ENCODE data around the gene BMP3.

DNA sequence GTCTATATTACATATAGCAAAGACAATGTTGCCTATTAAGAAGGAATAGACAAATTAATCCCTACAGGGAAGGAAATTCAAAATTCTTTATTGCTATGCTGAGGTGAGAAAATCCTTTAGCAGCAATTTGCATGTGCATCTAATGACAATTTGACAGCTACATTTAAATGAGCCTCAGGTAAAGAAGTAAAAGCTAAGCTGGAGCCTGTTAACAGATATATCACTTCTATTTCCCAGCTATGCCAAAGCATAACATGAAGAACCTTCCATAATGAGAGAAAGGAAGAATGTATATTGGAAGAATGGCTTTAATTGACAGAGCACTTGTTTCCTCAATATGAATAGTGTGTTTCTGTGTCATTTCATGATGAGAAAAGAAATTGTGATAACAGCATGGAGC lies 71.6 kb downstream of the BMP3 start:
- no peak for TF ChIP-seq FOXK2 (IDR thresholded peaks at IDR 0.05)
- TF ChIP-seq YY1 (IDR thresholded peaks at IDR 0.05; ENCODE audit: insufficient read depth, insufficient replicate concordance, low read depth, low read length) = no peak
- no peak for TF ChIP-seq TP53 (CRISPR knock-in tag; conservative IDR thresholded peaks at IDR 0.05)
- TF ChIP-seq, protein P1, sequence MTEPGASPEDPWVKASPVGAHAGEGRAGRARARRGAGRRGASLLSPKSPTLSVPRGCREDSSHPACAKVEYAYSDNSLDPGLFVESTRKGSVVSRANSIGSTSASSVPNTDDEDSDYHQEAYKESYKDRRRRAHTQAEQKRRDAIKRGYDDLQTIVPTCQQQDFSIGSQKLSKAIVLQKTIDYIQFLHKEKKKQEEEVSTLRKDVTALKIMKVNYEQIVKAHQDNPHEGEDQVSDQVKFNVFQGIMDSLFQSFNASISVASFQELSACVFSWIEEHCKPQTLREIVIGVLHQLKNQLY (CRISPR knock-in tag; IDR thresholded peaks at IDR 0.05) = no peak
- no peak for TF ChIP-seq POLR2A (IDR thresholded peaks at IDR 0.05; ENCODE audit: insufficient read depth in 1 of 2, low read depth in 2 of 2, low read length in 2 of 2)
- no peak for TF ChIP-seq KAT7 (CRISPR knock-in tag; IDR thresholded peaks at IDR 0.05; ENCODE audit: borderline replicate concordance)

Data from HepG2 (cell line).